ENCODE results near the gene STT3B. TPM values are rescaled to one million over a fixed set of nuclear protein-coding genes. Genes with fewer than 3 reads are reported as not detected.

STT3B gene
- total RNA-seq, 4 donors from 2014 or later = 62.4 to 99.3 (median 69.0) TPM

GRCh38 chr3:31572236-31573004 is 39.7 kb downstream of the STT3B start:
- in situ Hi-C loops (cut with MboI; ENCODE audit: low sequenced_read_pairs in 4 of 4) (loop anchor here in 1 of 4 donors (25.0 kb wide), 1 partner anchor 190 kb away; no protein-coding TSS in a partner anchor), intact Hi-C loops (cut with DNase I; ENCODE audit: low total_unique reads) (no loop called here)
- no peak overlapping the region for H3K27ac ChIP-seq
- no peaks in the 10 kb centered on the region for H3K27me3 ChIP-seq
- H3K36me3 ChIP-seq = no peaks in the 10 kb centered on the region
- peaks cover 38 to 46% of the 10 kb centered on the region in 2 donors for H3K4me1 ChIP-seq
- no peak overlapping the region for H3K4me3 ChIP-seq
- TF ChIP-seq CTCF (IDR thresholded peaks at IDR 0.05 in 4 of 5, conservative IDR thresholded peaks at IDR 0.05 in 1 of 5) (no peak), POLR2A (IDR thresholded peaks at IDR 0.05) (no peak)
- no peaks in the 10 kb centered on the region for H3K9me3 ChIP-seq
- no peak for DNase-seq
- ATAC-seq = no peak

GRCh38 chr3:31573036-31573779 is 40.5 kb downstream of the STT3B start:
- H3K36me3 ChIP-seq = no peaks in the 10 kb centered on the region
- intact Hi-C loops (cut with DNase I; ENCODE audit: low total_unique reads) = no loop called here
- ATAC-seq = no peak
- TF ChIP-seq CTCF (IDR thresholded peaks at IDR 0.05 in 4 of 5, conservative IDR thresholded peaks at IDR 0.05 in 1 of 5) (no peak), POLR2A (IDR thresholded peaks at IDR 0.05) (no peak)
- no peak for DNase-seq
- H3K4me3 ChIP-seq = no peak overlapping the region
- H3K27me3 ChIP-seq = no peaks in the 10 kb centered on the region
- peak overlapping the region in 1 of 4 donors; percentile 39 for H3K27ac ChIP-seq
- no peaks in the 10 kb centered on the region for H3K9me3 ChIP-seq
- H3K4me1 ChIP-seq = peaks cover 38 to 47% of the 10 kb centered on the region in 2 donors
- in situ Hi-C loops (cut with MboI; ENCODE audit: low sequenced_read_pairs in 4 of 4) = loop anchor here in 1 of 4 donors (25.0 kb wide), 1 partner anchor 189 kb away; no protein-coding TSS in a partner anchor

GRCh38 chr3:31575448-31575847 is 42.7 kb downstream of the STT3B start:
- H3K27ac ChIP-seq = no peak overlapping the region
- no peaks in the 10 kb centered on the region for H3K27me3 ChIP-seq
- H3K9me3 ChIP-seq = no peaks in the 10 kb centered on the region
- in situ Hi-C loops (cut with MboI; ENCODE audit: low sequenced_read_pairs in 4 of 4) = no loop called here
- no peaks in the 10 kb centered on the region for H3K36me3 ChIP-seq
- TF ChIP-seq CTCF (IDR thresholded peaks at IDR 0.05 in 4 of 5, conservative IDR thresholded peaks at IDR 0.05 in 1 of 5) = no peak
- no peak for TF ChIP-seq POLR2A (IDR thresholded peaks at IDR 0.05)
- intact Hi-C loops (cut with DNase I; ENCODE audit: low total_unique reads) = no loop called here
- no peak overlapping the region for H3K4me3 ChIP-seq
- no peak for DNase-seq
- peaks cover 44 to 57% of the 10 kb centered on the region in 2 donors for H3K4me1 ChIP-seq
- ATAC-seq = no peak

- TF ChIP-seq CTCF (IDR thresholded peaks at IDR 0.05 in 4 of 5, conservative IDR thresholded peaks at IDR 0.05 in 1 of 5) (no peak), POLR2A (IDR thresholded peaks at IDR 0.05) (no peak)
- Histone ChIP-seq H3K4me1 (peaks cover 44 to 55% of the 10 kb centered on the region in 2 donors), H3K36me3 (no peaks in the 10 kb centered on the region), H3K9me3 (no peaks in the 10 kb centered on the region), H3K27me3 (no peaks in the 10 kb centered on the region), H3K27ac (no peak overlapping the region), H3K4me3 (no peak overlapping the region)
- in situ Hi-C loops (cut with MboI; ENCODE audit: low sequenced_read_pairs in 4 of 4) (no loop called here), intact Hi-C loops (cut with DNase I; ENCODE audit: low total_unique reads) (no loop called here)
- DNase-seq (no peak), ATAC-seq (no peak)
Observed at GRCh38 chr3:31576521-31576920, 43.8 kb downstream of the STT3B start.
